GM23248 (cell line): Measurements from ENCODE around the gene DST.

Experiments used
- EZH2 ChIP-seq: fragments of 200-600 bp; sonication (generic); IDR thresholded peaks from 2 replicates; pipeline ENCODE4 v1.6.1; 2018; ENCODE audit warnings: antibody characterized with exemption, mild to moderate bottlenecking; ENCODE audit not compliant: insufficient read depth, poor library complexity, severe bottlenecking
- EZH2phosphoT487 ChIP-seq: fragments of 200-600 bp; sonication (generic); IDR thresholded peaks from 2 replicates; pipeline ENCODE4 v1.6.1; 2018; ENCODE audit warnings: antibody characterized with exemption, moderate library complexity, mild to moderate bottlenecking, low read depth; ENCODE audit not compliant: insufficient read depth

DNA sequence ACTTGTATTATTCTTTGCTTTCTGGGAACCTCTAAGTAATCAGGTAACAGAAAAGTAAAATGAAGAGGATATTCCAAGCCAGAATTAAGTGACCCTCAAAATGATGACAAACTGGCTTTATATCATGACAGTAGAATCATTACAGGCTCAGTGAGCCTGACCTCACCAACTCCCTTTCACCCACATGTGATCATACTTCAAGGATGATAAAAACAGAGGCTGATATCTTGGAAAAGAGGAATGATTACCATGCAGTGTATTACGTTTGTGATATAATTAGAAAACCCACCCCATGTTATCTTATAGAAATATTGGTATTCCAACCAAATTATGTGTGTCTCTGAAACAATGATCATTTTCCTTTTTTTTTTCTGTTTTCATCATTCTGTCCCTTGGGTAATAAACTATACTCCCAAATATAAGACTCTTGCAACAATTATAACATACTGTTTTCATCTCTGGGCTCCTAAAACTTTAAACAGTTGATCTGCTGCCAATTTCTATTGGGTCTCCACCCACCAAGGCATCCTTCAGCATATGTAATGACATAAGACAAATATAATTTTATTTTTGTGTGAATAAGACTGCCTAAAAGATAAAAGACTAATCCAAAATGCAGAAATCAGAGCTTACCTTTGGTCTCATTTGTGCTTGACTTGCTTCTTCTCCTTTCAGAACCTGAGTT, 115.7 kb downstream of the DST start:
- TF ChIP-seq EZH2 (no peak), EZH2phosphoT487 (no peak)
